HG03575 (cell line): ENCODE data around the gene SH3D21.

Experiments used
- ATAC-seq: cut with Tn5 transposase; IDR thresholded peaks from one replicate; pipeline ENCODE4 v1.9.1; 2021; ENCODE audit not compliant: unreplicated experiment, insufficient number of reproducible peaks, low FRiP score; ENCODE audit errors: extremely low read depth

The SH3D21 gene

DNA sequence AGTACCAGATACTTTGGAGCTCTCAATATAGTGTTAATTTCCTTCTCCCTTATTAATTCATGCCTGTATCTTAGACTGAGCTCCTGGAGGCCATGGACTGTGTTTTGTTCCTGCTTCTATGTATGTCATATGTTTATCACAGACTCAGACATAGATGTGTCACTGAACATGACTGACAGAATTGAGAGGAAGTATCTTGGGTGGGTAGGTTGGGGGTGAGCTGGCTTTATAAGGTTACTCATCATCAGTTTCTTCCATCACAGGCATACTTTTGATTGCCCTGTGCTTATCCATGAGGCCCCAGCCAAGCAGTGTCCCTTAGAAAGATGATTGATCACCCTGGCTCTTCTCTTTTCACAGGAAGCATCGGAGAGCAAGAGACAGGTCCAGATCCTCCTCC lies 5.6 kb upstream of the SH3D21 start:
- ATAC-seq, result no peak

DNA sequence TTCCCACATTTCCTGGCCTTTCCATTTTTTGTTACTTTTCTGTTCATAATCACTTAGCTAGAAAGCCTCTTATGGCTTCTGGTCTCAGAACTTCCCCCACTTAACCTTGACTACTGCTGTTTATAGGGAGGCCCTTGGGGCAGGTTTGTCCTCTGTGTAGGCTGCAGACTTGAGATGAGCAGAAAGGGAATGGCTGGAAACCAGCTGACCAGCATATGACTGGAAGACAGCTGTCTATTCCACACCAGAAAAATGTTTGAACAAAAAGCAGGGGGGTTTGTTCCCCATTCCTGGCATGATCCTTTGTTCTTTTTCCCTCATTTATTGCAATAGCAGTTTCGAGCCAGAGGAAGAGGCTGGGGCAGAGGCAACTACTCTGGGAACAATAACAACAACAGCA lies 4.9 kb upstream of the SH3D21 start:
- ATAC-seq, result no peak

DNA sequence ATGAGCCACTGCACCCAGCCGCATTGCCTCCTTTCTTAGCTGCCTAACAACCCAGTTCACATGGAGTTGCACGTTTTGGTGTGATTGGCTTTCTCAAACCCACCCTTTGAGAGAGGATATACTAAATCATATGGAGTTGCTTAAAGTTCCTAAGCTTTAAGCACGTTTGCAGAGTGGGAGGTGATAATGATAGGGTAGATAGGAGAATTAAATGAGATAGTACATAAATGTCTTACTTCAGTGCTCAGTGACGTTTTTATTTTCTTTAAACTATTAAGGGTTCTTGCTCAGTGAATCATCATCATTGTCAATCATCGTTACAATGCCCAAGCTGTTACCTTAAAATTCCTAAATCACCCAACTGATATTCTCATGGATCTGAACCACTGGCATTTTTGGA lies 2.9 kb upstream of the SH3D21 start:
- no peak for ATAC-seq

DNA sequence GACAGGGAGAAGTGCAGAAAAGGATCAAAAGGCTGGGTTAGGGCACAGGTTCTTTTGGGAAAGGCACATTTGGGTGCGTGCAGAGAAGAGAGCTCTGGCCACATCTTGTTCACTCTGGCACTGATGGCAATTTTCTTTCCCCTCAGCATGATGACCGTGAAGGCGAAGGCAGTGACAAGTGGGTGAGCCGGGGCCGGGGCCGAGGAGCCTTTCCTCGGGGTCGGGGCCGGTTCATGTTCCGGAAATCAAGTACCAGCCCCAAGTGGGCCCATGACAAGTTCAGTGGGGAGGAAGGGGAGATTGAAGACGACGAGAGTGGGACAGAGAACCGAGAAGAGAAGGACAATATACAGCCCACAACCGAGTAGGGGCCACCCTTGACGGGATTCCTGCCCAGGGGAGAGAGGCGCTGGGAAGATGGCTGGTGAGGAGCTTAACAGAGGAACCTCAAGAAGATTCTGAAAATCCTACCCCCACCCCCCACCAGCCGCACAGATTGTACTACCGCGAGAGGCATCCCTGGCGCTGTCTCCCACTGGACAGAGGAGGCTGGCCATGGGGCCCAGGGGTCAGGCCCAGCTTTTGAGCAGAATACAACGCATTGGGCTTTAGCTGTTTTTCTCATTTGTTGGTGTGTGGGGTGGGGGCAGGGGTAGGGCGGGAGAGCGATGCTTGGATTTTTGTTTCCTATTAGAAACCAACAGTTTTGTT lies 2.4 kb upstream of the SH3D21 start:
- no peak for ATAC-seq

DNA sequence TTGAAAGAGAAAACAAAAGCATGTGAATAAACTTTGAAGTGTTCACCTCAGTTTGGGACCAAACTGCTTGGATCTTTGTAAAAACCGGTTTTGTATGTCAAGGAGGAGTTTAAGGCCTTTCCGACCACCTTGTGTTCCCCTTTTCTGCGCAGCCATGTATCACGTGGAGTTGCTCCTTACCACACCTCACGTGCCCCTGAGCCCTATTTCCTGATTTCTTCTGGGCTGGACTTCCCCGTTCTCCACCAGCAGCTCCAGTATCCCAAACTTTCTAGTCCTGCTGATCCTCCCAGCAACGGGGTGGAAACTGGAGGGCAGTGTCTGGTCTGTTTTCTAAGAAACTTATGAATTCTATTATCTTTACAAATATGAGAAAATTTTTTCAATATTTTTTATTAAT lies 1.6 kb upstream of the SH3D21 start:
- ATAC-seq, result no peak

DNA sequence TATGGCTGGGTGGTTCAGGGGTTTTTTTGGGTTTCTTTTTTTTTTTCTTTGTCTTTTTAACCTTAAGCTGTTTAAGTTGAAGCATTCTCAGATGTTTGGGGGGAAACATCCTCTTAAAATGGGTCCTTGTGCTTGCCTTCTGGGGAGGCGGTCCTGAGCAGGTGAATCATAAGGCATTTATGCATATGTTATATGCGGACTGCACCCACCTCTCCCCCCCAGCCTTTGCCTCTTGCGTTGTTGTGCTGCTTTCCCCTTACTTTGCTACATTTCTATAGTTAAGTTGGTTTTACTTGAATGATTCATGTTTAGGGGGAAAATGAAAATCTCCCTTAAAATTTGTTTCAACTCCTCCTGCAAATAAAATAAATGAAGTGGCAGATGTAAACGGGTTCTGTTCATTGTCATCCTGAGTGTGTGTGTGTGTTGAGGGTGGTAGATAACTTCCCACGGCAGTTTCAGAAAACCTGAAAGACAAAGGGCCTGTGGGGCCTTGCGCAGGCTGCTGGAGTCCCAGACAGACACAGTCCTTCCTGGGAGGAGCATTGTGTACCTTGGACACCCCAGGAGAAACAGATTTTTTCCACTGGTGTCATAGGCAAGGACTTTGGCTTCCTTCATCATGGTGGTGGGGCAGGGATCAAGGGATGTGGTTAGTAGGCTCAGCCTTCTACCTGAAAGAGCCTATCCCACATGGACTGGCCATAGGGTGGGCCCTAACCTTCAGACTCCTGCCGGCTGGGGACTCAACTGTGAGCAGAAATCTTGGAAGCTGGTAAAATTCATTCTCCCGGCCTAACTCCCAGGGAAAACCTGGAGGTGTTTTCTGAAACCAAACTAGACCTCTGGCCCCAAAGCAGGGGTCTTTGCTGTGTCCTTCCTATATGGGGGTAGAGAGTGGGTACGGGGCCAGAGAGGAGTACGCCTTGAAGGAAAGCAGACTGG lies 926 bp upstream of the SH3D21 start:
- no peak for ATAC-seq

DNA sequence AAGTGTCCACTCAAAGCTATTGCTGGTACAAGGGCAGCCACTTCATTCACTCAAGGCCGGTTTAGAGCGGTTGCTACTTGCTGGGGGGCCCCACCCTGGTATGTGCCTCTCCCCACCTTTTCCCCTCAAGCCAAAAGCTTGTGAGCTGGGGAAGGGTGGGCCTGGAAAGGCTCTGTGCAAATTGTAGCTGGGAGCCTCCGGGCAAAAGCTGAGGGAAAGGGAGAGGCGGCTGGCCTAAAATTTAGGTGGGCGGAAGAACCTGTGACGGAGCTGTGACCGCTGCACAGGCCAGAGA lies 306 bp upstream of the SH3D21 start:
- no peak for ATAC-seq

DNA sequence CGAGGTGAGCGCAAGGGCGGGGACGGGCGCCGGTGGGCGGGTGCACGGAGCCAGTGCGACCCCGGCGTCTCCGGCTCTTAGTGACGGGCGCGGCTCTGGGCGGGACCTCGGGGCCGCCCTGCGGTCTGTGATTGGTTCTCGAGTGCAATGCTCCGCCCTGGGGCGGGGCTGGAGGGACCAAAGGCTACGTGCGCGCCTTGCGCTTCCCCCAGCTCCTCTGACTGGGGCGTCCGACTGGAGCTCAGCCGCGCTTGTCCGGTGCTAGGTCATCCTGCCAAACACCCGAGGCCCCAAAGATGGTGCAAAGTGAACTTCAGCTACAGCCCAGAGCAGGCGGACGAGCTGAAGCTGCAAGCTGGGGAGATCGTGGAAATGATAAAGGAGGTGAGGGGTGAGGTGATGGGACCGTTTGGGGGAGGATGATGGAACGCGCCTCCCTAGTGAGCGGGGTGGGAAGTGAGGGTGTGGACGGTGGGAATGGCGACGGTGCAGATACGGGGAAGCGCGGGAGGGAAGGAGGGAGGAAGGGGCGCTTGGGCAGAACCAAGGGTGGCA lies 811 bp downstream of the SH3D21 start:
- ATAC-seq, result peak; percentile 80

DNA sequence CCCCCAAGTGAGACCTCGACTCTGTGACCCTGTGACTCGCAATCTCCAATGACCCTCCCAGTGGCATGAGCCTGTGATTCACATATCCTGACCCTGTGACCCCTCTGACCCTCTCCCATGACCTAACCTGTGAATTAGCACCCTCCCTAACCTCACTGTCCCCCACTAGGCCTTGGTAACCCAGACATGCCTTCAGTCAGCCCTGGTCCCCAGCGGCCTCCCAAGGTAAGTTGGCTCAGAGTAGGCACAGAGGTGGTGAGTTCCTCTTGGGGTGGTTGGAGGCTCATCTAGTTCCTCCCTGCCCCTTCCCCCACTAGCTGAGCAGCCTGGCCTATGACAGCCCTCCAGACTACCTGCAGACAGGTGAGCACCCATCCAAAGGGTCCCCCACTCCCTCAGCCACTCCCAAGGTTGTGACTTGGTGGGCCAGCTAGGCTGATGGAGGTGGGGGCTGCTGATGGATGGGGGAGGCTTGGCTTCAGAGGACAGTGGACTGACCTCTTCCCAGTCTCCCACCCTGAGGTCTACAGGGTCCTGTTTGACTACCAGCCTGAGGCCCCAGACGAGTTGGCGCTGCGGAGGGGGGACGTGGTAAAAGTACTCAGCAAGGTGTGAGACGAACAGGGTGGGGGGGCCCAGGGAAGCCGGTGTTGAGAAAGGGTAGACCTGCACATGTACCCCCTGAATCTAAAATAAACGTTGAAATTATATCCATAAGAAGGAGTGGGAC lies 1.6 kb downstream of the SH3D21 start:
- no peak for ATAC-seq

DNA sequence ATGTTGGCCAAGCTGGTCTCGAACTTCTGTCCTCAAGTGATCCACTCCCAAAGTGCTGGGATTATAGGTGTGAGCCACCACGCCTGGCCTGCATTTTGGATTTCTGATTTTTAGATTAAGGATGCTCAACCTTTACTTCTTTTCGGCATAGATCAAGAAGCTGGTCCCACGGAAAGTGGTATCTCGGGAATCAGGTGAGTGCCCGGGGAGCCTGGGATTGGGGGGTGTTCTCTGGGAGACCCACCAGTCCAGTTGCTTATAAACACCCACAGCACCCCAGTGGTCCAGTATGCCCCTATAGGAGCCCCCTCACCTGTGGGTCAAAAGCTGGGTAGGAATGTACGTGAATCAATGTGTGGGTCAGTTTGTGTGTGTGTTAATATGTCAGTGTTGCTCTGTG lies 3.2 kb downstream of the SH3D21 start:
- ATAC-seq, result no peak

DNA sequence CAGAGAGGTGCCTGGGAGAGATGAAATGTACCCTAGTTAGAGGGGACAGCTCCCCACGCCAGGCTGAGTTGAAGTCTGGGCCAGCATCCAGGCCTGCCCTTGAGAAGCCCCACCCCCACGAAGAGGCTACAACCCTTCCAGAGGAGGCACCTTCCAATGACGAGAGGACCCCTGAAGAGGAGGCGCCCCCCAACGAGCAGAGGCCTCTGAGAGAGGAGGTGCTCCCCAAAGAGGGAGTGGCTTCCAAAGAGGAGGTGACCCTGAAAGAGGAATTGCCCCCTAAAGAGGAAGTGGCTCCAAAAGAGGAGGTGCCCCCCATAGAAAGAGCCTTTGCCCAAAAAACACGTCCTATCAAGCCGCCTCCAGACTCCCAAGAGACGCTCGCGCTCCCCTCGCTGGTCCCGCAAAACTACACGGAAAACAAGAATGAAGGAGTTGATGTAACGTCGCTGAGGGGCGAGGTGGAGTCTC lies 14.2 kb downstream of the SH3D21 start:
- ATAC-seq, result no peak

DNA sequence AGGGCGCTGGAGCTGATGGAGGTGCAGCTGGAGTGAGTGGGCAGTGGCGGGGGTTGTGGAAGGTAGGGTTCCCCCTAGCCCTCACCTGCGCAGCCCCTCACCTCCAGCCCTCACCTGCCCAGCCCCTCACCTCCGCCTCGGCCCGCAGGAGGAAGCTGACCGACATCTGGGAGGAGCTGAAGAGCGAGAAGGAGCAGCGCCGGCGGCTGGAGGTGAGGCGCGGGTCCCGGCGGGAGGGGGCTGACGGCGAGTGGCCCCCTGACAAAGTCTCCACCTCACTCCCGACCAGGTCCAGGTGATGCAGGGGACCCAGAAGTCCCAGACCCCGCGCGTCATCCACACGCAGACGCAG lies 14.6 kb downstream of the SH3D21 start:
- no peak for ATAC-seq

DNA sequence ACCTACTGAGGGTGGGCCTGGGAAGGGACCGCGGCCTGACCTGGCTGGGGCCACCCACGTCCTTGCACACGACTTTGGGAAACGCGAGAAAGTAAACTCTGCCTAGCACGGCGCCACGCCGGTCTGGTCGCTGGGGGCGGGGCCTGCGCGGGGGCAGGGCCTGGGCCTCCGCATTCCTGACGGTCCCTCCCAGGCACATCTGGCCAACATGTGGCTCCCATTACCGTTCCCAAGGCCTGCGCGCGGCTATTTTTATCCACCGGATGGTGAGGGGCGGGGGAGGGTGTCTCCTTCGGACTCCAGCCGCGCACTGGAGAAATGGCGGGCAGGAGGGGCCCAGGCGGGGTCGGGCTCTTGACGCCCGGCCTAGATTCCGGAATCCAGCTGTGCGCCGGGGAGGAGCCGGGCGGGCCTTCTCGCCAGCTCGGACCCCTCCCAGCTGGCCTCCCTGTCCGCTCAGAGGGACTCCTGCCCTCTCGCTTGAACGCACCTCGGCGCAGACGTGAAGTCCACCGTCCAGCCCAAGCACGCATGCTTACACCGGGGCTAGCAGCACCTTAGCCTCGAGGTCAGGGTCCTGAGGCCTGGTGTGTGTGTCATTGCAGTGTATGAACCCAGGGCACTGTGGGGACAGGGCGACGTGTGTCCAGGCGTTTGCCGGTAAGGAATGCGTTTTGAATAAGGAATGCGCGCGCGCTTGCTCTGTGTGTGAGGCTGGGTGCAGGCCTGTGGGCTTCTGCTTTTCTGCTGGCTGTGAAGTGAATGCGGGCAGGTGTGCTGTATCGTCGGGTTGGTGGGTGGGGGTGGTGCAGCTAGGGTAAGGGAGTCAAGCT lies 15.2 kb downstream of the SH3D21 start:
- ATAC-seq, result no peak

DNA sequence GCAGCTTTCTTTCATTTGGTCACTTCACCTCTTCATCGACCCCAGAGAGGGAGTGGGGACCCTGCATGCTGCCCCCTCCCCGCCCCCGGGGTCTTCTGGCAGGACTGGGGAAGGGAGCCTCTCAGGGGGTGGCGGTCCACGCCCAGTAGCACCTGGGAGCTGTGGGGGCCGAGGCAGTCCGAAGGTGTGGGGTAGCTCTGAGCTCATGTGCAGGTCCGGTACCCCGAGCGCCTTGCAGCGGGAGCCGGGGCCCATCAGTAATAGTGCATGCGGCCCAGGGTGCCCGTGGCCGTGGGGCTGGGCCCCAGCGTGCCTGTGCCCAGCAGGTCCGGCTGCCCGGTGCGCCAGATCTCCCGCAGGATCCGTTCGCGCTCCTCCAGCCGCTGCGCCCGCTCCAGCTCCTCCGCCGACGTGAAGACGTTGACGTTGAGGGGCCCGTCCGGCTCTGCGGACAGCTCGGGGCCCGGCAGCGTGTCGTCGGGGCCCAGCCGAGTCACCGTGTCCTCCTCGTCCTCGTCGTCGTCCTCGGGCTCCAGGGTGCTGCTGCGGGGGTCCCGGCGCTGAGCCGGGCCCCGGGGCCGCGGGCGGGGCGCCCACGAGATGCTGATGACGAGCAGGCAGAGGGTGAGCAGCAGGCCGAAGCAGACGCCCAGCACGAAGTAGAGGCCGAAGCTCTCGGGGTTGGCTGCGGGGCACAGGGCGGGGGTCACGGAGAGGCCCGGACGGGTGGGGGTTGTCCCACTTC lies 16.0 kb downstream of the SH3D21 start:
- ATAC-seq, result no peak

DNA sequence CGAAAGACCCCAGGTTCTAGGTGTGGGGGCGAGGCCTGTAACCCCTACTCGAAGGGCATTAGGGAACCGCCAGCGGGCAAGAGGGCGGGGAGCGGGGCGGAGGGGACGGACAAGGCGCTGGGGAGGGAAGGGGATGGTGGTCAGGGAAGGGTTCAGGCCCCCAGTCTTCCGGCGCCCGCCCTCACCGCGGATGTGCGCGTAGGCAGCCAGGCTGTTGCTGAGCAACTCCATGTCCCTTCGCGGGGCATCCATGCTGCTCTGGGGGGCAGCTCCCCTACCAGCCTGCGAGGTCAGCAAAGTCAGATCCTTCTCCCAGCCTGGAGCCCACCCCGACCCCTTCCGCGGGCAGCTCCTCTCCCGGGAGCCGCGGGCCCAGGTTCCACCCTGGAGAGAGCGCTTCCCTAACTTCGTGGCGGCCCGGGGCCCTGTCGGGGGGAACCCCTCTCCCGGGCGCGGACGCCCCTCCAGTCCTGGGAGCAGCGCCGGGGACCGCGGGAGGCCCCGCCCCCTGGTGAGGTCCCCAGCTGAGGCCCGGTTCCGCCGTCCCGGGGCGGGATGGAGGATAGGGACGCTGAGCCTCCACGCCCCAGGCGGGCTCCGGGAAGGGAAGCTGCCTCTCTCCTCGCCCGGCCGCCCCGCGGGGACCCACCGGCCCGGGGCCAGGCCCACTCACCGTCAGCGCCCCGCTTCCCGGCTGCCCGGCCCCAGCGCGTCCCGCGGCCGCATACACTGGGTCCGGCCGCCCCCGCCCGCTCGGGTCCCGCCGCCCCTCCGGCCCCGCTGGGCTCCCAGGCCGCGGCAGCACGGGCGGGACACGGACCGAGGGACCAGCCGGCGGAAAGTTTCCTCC lies 16.8 kb downstream of the SH3D21 start:
- no peak for ATAC-seq

DNA sequence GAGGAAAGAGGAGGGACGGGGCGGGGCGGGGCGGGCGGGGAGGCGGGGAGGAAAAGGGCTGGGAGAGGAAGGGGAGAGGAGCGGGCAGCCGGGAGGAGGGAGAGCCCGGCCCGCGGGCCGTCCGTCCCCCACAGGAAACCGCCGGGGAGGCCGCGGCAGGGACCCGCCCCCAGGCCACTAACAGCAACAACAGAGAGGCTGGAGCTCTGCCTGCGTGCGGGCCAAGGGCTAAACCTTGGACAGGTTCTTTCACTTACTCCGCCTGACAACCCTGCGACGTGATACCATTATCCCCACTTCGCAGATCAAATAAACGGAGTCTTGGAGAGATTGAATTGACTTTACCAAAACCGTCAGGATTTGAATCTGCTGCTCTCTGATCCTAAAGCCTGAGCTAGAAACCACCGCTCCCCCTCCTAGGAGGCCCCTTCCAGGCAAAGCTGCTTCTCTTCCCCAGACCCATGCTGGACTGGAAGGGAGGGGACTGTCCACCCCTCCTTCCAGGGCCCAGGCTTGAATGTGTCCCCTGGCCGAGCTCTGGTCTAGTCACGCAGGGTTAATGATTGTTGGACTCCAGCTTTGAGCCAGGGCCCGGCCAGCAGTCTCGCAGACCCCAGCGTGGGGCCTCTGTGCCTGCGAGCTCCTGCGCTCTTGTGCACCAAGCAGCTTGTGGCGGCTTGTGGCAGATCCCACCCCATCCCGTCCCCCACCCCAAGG lies 17.6 kb downstream of the SH3D21 start, which contains the start of gene EVA1B:
EVA1B (minus strand) TSS at position 10 of the 717 bp plus-strand sequence. CDS start 608 bp downstream, outside the sequence.
- no peak for ATAC-seq

DNA sequence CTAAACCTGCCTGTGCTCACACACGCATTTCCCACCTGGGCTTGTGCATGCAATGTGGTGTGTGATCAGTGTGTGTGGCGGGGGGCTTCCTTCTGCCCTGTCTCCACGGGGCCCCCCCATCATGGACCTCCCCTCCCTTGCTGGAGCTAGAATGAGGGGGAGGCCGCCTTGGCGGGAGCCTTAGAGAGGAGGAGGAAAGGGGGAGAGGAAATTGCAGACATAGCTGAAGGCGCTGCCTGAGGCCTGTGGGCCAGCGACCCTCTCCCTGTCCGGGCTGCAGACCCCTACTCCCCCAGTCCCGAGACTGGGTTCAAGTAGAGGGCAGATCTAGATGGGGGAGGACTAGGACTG lies 18.2 kb downstream of the SH3D21 start:
- no peak for ATAC-seq
